SK-N-SH treated with all-trans-retinoic acid at 6 μM for 48 hours (cell line): ENCODE data around the gene PTPRG.

Experiments
- ATAC-seq: fragments of 200-7000 bp; cut with Tn5 transposase; 3 replicates; pipeline ENCODE4 v1.9.1; 2020; ENCODE audit warnings: mild to moderate bottlenecking, moderate library complexity
- ARNTL ChIP-seq: fragments of 450-650 bp; formaldehyde crosslinking; IDR thresholded peaks from 2 replicates; pipeline ENCODE4 v1.5.0; 2020; ENCODE audit warnings: low read depth, mild to moderate bottlenecking, moderate library complexity, borderline replicate concordance
- BACH2 ChIP-seq: fragments of 250-450 bp; sonication (Bioruptor Pico); IDR thresholded peaks from 2 replicates; pipeline ENCODE4 v1.9.0; 2021; ENCODE audit warnings: mild to moderate bottlenecking, borderline replicate concordance
- CREB5 ChIP-seq: fragments of 250-450 bp; sonication (Bioruptor Pico); IDR thresholded peaks from 2 replicates; pipeline ENCODE4 v1.5.1; 2020; ENCODE audit warnings: low read depth, mild to moderate bottlenecking, moderate library complexity
- CSDC2 ChIP-seq: fragments of 250-450 bp; sonication (Bioruptor Pico); IDR thresholded peaks from 2 replicates; pipeline ENCODE4 v1.5.0; 2020; ENCODE audit warnings: mild to moderate bottlenecking, moderate library complexity
- ESRRG ChIP-seq: fragments of 250-450 bp; sonication (Bioruptor Pico); IDR thresholded peaks from 2 replicates; pipeline ENCODE4 v1.6.1; 2021; ENCODE audit warnings: mild to moderate bottlenecking
- GLIS3 ChIP-seq: fragments of 250-450 bp; sonication (Bioruptor Pico); IDR thresholded peaks from 2 replicates; pipeline ENCODE4 v1.5.0; 2020; ENCODE audit warnings: mild to moderate bottlenecking, moderate library complexity
- ISL1 ChIP-seq: fragments of 250-450 bp; sonication (Bioruptor Pico); IDR thresholded peaks from 2 replicates; pipeline ENCODE4 v2.1.2; 2022; ENCODE audit warnings: mild to moderate bottlenecking, moderate library complexity
- OSR1 ChIP-seq: fragments of 250-450 bp; sonication (Bioruptor Pico); IDR thresholded peaks from 2 replicates; pipeline ENCODE4 v1.8.0; 2022; ENCODE audit warnings: moderate library complexity, mild to moderate bottlenecking, inconsistent platforms
- PPARA ChIP-seq: fragments of 250-450 bp; sonication (Bioruptor Pico); IDR thresholded peaks from 2 replicates; pipeline ENCODE4 v1.5.0; 2020; ENCODE audit warnings: mild to moderate bottlenecking, borderline replicate concordance
- RARB ChIP-seq: fragments of 250-450 bp; sonication (Bioruptor Pico); IDR thresholded peaks from 2 replicates; pipeline ENCODE4 v1.8.0; 2021; ENCODE audit warnings: mild to moderate bottlenecking, moderate library complexity
- SNAI2 ChIP-seq: fragments of 250-450 bp; sonication (Bioruptor Pico); IDR thresholded peaks from 2 replicates; pipeline ENCODE4 v1.5.0; 2020; ENCODE audit warnings: mild to moderate bottlenecking, moderate library complexity
- TOX ChIP-seq: fragments of 250-450 bp; sonication (Bioruptor Pico); IDR thresholded peaks from 2 replicates; pipeline ENCODE4 v1.8.0; 2021; ENCODE audit warnings: mild to moderate bottlenecking, moderate library complexity, borderline replicate concordance
- TSHZ2 ChIP-seq: fragments of 250-450 bp; sonication (Bioruptor Pico); IDR thresholded peaks from 2 replicates; pipeline ENCODE4 v1.5.0; 2020; ENCODE audit warnings: mild to moderate bottlenecking, moderate library complexity
- ZFP3 ChIP-seq: fragments of 250-450 bp; sonication (Bioruptor Pico); IDR thresholded peaks from 2 replicates; pipeline ENCODE4 v1.5.0; 2020; ENCODE audit warnings: mild to moderate bottlenecking, moderate library complexity
- ZFP30 ChIP-seq: fragments of 450-650 bp; formaldehyde crosslinking; IDR thresholded peaks from 2 replicates; pipeline ENCODE4 v1.5.0; 2022; ENCODE audit warnings: mild to moderate bottlenecking, moderate library complexity
- ZNF565 ChIP-seq: fragments of 450-650 bp; formaldehyde crosslinking; conservative IDR thresholded peaks from 2 replicates; pipeline ENCODE4 v1.5.0; 2020; ENCODE audit warnings: low read depth, mild to moderate bottlenecking, moderate library complexity
- ZNF70 ChIP-seq: fragments of 450-650 bp; formaldehyde crosslinking; IDR thresholded peaks from 2 replicates; pipeline ENCODE4 v1.5.0; 2020; ENCODE audit warnings: mild to moderate bottlenecking, moderate library complexity
- ZNF8 ChIP-seq: fragments of 450-650 bp; formaldehyde crosslinking; IDR thresholded peaks from 2 replicates; pipeline ENCODE4 v1.5.0; 2020; ENCODE audit warnings: mild to moderate bottlenecking, moderate library complexity
- TF ChIP-seq, protein P1 (sequence below): fragments of 250-450 bp; sonication (Bioruptor Pico); IDR thresholded peaks from 2 replicates; pipeline ENCODE4 v1.5.1; 2021; ENCODE audit warnings: mild to moderate bottlenecking, moderate library complexity
- TF ChIP-seq, protein P2 (sequence below): fragments of 250-450 bp; sonication (Bioruptor Pico); IDR thresholded peaks from 2 replicates; pipeline ENCODE4 v1.8.0; 2021; ENCODE audit warnings: low read depth, mild to moderate bottlenecking, moderate library complexity, borderline replicate concordance

PTPRG gene

DNA sequence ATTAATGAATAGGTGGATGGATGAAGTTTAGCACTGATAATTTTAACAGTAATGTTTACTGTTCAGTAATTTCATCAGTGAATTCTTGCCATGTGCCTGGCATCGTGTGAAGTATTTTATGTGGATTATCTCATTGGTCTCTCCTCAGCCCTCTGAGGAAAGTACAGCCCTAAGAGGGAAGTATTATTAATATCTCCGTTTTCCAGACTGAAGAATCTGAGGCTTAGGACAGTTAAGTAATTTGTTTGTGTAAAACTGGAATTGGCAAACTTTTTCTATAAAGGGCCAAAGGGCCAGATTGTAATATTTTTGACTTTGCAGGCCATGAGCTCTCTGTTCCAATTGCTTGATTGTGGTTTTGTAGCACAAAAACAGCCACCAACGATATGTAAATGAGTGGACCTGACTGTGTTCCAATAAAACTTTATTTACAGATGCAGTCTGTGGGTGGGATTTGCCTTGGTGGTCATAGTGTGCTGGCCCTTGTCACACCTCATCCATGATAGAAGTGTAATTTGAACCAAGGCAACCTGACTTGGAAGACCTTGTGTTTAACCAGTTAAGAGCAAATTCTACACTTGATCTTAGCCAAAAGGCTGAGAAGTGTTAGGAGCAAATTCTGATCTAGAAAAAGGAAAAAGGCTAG is 556.7 kb downstream of the PTPRG start:
- no peak for ATAC-seq
- TF ChIP-seq CSDC2 (CRISPR knock-in tag) (no peak), OSR1 (CRISPR knock-in tag) (no peak), SNAI2 (CRISPR knock-in tag) (no peak), RARB (CRISPR knock-in tag) (no peak), TOX (CRISPR knock-in tag) (no peak), BACH2 (CRISPR knock-in tag) (no peak), ISL1 (no peak), GLIS3 (no peak), ZFP3 (CRISPR knock-in tag) (no peak), ZNF70 (CRISPR knock-in tag) (no peak), CREB5 (CRISPR knock-in tag) (no peak), ZNF8 (no peak), ZNF565 (CRISPR knock-in tag) (no peak), TSHZ2 (CRISPR knock-in tag) (no peak), ZFP30 (no peak)
- TF ChIP-seq, all 23 proteins: peak for 0

- ATAC-seq = no peak
- TF ChIP-seq GLIS3 (no peak), SNAI2 (CRISPR knock-in tag) (no peak), PPARA (CRISPR knock-in tag) (no peak), ESRRG (CRISPR knock-in tag) (no peak), TSHZ2 (CRISPR knock-in tag) (no peak)
- TF ChIP-seq, protein P1, sequence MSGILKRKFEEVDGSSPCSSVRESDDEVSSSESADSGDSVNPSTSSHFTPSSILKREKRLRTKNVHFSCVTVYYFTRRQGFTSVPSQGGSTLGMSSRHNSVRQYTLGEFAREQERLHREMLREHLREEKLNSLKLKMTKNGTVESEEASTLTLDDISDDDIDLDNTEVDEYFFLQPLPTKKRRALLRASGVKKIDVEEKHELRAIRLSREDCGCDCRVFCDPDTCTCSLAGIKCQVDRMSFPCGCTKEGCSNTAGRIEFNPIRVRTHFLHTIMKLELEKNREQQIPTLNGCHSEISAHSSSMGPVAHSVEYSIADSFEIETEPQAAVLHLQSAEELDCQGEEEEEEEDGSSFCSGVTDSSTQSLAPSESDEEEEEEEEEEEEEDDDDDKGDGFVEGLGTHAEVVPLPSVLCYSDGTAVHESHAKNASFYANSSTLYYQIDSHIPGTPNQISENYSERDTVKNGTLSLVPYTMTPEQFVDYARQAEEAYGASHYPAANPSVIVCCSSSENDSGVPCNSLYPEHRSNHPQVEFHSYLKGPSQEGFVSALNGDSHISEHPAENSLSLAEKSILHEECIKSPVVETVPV = no peak
These were observed 557.8 kb downstream of the PTPRG start for GRCh38 chr3:62119139-62119538.

GRCh38 chr3:62122819-62123218 is 561.4 kb downstream of the PTPRG start:
- TF ChIP-seq, protein P2, sequence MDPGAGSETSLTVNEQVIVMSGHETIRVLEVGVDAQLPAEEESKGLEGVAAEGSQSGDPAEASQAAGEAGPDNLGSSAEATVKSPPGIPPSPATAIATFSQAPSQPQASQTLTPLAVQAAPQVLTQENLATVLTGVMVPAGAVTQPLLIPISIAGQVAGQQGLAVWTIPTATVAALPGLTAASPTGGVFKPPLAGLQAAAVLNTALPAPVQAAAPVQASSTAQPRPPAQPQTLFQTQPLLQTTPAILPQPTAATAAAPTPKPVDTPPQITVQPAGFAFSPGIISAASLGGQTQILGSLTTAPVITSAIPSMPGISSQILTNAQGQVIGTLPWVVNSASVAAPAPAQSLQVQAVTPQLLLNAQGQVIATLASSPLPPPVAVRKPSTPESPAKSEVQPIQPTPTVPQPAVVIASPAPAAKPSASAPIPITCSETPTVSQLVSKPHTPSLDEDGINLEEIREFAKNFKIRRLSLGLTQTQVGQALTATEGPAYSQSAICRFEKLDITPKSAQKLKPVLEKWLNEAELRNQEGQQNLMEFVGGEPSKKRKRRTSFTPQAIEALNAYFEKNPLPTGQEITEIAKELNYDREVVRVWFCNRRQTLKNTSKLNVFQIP = no peak
- TF ChIP-seq PPARA (CRISPR knock-in tag) (no peak), ZFP30 (no peak), ARNTL (CRISPR knock-in tag) (no peak)

More at GRCh38 chr3:62122819-62123218, 561.4 kb downstream of the PTPRG start:
- no peak for ATAC-seq
